ENCODE data around the gene GRIA1.

DNA sequence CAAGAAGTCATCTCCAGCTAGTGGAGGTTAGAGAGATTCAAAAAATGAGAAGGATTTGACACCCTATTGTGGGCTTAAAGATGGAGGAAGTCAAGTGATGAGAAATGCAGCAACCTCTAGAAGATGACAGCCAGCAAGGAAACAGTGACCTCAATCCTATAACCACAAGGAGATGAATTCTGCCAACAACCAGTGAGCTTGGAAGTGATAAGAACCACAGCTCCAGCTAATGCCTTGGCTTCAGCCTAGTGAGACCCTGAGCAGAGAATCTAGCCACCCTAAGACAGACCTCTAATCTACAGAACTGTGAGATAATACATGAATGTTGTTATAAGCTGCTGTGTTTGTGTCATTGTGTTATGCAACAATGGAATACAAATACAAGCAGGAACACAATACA lies 262.4 kb downstream of the GRIA1 start:
- TF ChIP-seq, protein P1, sequence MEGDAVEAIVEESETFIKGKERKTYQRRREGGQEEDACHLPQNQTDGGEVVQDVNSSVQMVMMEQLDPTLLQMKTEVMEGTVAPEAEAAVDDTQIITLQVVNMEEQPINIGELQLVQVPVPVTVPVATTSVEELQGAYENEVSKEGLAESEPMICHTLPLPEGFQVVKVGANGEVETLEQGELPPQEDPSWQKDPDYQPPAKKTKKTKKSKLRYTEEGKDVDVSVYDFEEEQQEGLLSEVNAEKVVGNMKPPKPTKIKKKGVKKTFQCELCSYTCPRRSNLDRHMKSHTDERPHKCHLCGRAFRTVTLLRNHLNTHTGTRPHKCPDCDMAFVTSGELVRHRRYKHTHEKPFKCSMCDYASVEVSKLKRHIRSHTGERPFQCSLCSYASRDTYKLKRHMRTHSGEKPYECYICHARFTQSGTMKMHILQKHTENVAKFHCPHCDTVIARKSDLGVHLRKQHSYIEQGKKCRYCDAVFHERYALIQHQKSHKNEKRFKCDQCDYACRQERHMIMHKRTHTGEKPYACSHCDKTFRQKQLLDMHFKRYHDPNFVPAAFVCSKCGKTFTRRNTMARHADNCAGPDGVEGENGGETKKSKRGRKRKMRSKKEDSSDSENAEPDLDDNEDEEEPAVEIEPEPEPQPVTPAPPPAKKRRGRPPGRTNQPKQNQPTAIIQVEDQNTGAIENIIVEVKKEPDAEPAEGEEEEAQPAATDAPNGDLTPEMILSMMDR (IDR thresholded peaks at IDR 0.05), result no peak
- no peak for TF ChIP-seq EZH2 (IDR thresholded peaks at IDR 0.05)

Data from neural progenitor cell (in vitro differentiated cells).